ENCODE results near the gene PAPPA.

DNA sequence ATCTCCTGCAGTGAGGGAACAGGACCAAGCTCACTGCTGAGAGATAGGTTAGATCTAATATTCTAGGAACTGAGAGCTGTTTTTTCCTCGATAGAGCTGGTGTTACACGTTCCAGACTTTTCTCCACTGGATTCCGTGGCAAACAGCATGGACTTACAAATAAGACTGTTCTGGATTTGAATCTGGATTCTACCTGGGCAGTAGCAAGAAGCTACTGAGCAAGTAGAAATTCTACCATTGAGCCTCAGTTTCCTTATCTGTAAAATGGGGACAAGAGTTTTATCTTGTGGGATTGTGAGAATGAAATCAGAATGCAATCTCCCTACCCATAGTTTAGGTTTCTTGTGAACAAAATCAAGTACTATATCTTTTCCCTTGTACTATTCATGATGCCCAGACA is 294.8 kb downstream of the PAPPA start:
- TF ChIP-seq CTCF (IDR thresholded peaks at IDR 0.05) (no peak), POLR2A (IDR thresholded peaks at IDR 0.05) (no peak)
